HEK293 (cell line): Measurements from ENCODE around the gene RBMS3.

ENCODE experiments used
- BCL11B ChIP-seq: fragments of 450-650 bp; formaldehyde crosslinking; IDR thresholded peaks from 2 replicates; pipeline ENCODE4 v1.5.1; 2016; ENCODE audit warnings: low read depth, missing biosample characterization, missing genetic modification characterization
- CTCF ChIP-seq: fragments of 450-650 bp; formaldehyde crosslinking; IDR thresholded peaks from 2 replicates; pipeline ENCODE4 v1.5.1; 2016; ENCODE audit warnings: missing biosample characterization, missing genetic modification characterization
- ZBTB26 ChIP-seq: fragments of 450-650 bp; formaldehyde crosslinking; optimal IDR thresholded peaks from 2 replicates; pipeline ENCODE3; 2016; ENCODE audit warnings: missing biosample characterization, mild to moderate bottlenecking, missing genetic modification characterization
- ZBTB8A ChIP-seq: fragments of 450-650 bp; formaldehyde crosslinking; IDR thresholded peaks from 2 replicates; pipeline ENCODE4 v1.5.1; 2016; ENCODE audit warnings: missing biosample characterization, missing genetic modification characterization
- ZNF274 ChIP-seq, 2 experiments: fragments of 200-500 bp in 1 of 2; fragments of 450-650 bp in 1 of 2; sonication (Bioruptor generic) in 1 of 2; formaldehyde crosslinking in 1 of 2; IDR thresholded peaks; 2 replicates each; pipeline versions ENCODE4 v1.5.1 to v1.6.1; 2014 to 2016; ENCODE audit warnings: borderline replicate concordance in 1 of 2, inconsistent platforms in 1 of 2, low read length in 1 of 2, missing biosample characterization in 1 of 2, missing genetic modification characterization in 1 of 2
- ZNF302 ChIP-seq: fragments of 450-650 bp; formaldehyde crosslinking; IDR thresholded peaks from 2 replicates; pipeline ENCODE4 v1.5.1; 2016; ENCODE audit warnings: missing biosample characterization, missing genetic modification characterization, low read depth
- ZNF514 ChIP-seq: fragments of 450-650 bp; formaldehyde crosslinking; IDR thresholded peaks from 2 replicates; pipeline ENCODE4 v1.5.1; 2016; ENCODE audit warnings: missing biosample characterization, missing genetic modification characterization
- ZNF561 ChIP-seq: fragments of 450-650 bp; IDR thresholded peaks from 2 replicates; pipeline ENCODE4 v1.5.1; 2018; ENCODE audit warnings: missing biosample characterization, missing genetic modification characterization, borderline replicate concordance
- ZNF654 ChIP-seq: fragments of 450-650 bp; formaldehyde crosslinking; IDR thresholded peaks from 2 replicates; pipeline ENCODE4 v1.5.1; 2016; ENCODE audit warnings: low read depth, missing biosample characterization, missing genetic modification characterization
- ZSCAN18 ChIP-seq: fragments of 450-650 bp; formaldehyde crosslinking; IDR thresholded peaks from 2 replicates; pipeline ENCODE4 v1.5.1; 2016; ENCODE audit warnings: missing biosample characterization, missing genetic modification characterization

- TF ChIP-seq ZBTB26 (tag by site-specific recombination) = no peak
- no peak for TF ChIP-seq ZNF302 (tag by site-specific recombination)
- no peak for TF ChIP-seq CTCF (tag by site-specific recombination)
- no peak for TF ChIP-seq BCL11B (tag by site-specific recombination)
- no peak for TF ChIP-seq ZNF514 (tag by site-specific recombination)
- no peak for TF ChIP-seq ZSCAN18 (tag by site-specific recombination)
- no peak for TF ChIP-seq ZNF654 (tag by site-specific recombination)
- no peak for TF ChIP-seq ZNF561 (tag by site-specific recombination)
- no peak for TF ChIP-seq ZNF274 (IDR thresholded peaks at IDR 0.05; ENCODE audit: low read length)
- no peak for TF ChIP-seq ZNF274 (tag by site-specific recombination; IDR thresholded peaks at IDR 0.05; ENCODE audit: borderline replicate concordance)
- no peak for TF ChIP-seq ZBTB8A
These were observed 762.2 kb downstream of the RBMS3 start for GRCh38 chr3:30042916-30043555.
